Spleen (tissue), 11 donors: Measurements from ENCODE around the gene IZUMO4. TPM values are rescaled to one million over a fixed set of nuclear protein-coding genes. Genes with fewer than 3 reads are reported as not detected.

ENCODE experiments used
- DNase-seq: peaks from one replicate; pipeline ENCODE4 v3.0.0-alpha.2; 2020
- H3K27ac ChIP-seq, 8 donors: fragments of 200-600 bp; sonication (generic) in 7 of 8; 1 replicate in 4 of 8; 2 replicates in 4 of 8; pipeline versions ENCODE4 v1.5.0 to v1.8.0; 2016 to 2021; ENCODE audit warnings: inconsistent platforms in 4 of 8, mild to moderate bottlenecking in 4 of 8, moderate library complexity in 1 of 8
- H3K27me3 ChIP-seq, 7 donors: fragments of 200-600 bp; sonication (generic) in 6 of 7; replicated peaks in 1 of 7; 1 replicate in 4 of 7; 2 replicates in 3 of 7; pipeline versions ENCODE4 v1.5.0 to v1.8.0; 2016 to 2021; ENCODE audit warnings: inconsistent platforms in 3 of 7, mild to moderate bottlenecking in 1 of 7
- H3K36me3 ChIP-seq, 6 donors: fragments of 200-600 bp; sonication (generic) in 5 of 6; 1 replicate in 4 of 6; 2 replicates in 2 of 6; pipeline versions ENCODE4 v1.5.0 to v1.8.0; 2016 to 2021; ENCODE audit warnings: inconsistent platforms in 2 of 6
- H3K4me1 ChIP-seq, 6 donors: fragments of 200-600 bp; sonication (generic) in 5 of 6; 1 replicate in 3 of 6; 2 replicates in 3 of 6; pipeline versions ENCODE4 v1.5.0 to v1.8.0; 2016 to 2021; ENCODE audit warnings: inconsistent platforms in 3 of 6
- H3K4me3 ChIP-seq, 8 donors: fragments of 200-600 bp; sonication (generic) in 7 of 8; 1 replicate in 4 of 8; 2 replicates in 4 of 8; pipeline versions ENCODE4 v1.5.0 to v1.8.0; 2016 to 2021; ENCODE audit warnings: inconsistent platforms in 4 of 8, mild to moderate bottlenecking in 4 of 8, moderate library complexity in 2 of 8
- H3K9me3 ChIP-seq, 8 donors: fragments of 200-600 bp; sonication (generic) in 7 of 8; 1 replicate in 4 of 8; 2 replicates in 4 of 8; pipeline versions ENCODE4 v1.5.0 to v1.8.0; 2016 to 2021; ENCODE audit warnings: inconsistent platforms in 4 of 8
- CTCF ChIP-seq, 11 experiments: fragments of 200-600 bp in 7 of 11; fragments of 450-650 bp in 4 of 11; sonication (generic) in 4 of 11; IDR thresholded peaks in 8 of 11; conservative IDR thresholded peaks in 3 of 11; 1 replicate in 7 of 11; 2 replicates in 4 of 11; pipeline versions ENCODE4 v1.4.0 to v1.8.0; 2016 to 2021; ENCODE audit warnings: antibody characterized with exemption in 11 of 11, inconsistent platforms in 4 of 11, mild to moderate bottlenecking in 1 of 11
- POLR2A ChIP-seq, 3 donors: fragments of 450-650 bp; IDR thresholded peaks; one replicate each; pipeline ENCODE4 v1.5.1; 2017; ENCODE audit warnings: antibody characterized with exemption in 3 of 3, mild to moderate bottlenecking in 1 of 3
- POLR2AphosphoS5 ChIP-seq, 3 donors: sonication (generic); formaldehyde crosslinking; IDR thresholded peaks; one replicate each; pipeline ENCODE4 v1.5.1; 2017; ENCODE audit warnings: antibody characterized with exemption in 3 of 3
- WGBS, 5 donors: extraction: QIAGEN DNeasy Blood & Tissue Kit in 3 of 5; methylation state at CpG; one replicate each; pipeline versions ENCODE4 v1.1.5 to v1.1.7; 2013 to 2018; 5-methylcytosine and 5-hydroxymethylcytosine counted together
- intact Hi-C: fragments of 100-400 bp; cut with DNase I; formaldehyde crosslinking; loops from one replicate; pipeline ENCODE4 v1.15.0; 2023; ENCODE audit warnings: low total_unique reads
- polyA plus RNA-seq, 3 donors: library from polyadenylated mRNA; stranded (reverse); fragments of 200-250 nt; gene quantifications; one replicate each; pipeline ENCODE4 v1.2.1, GENCODE V29; 2013
- total RNA-seq, 7 donors: library from RNA; depleted of rRNA in 3 of 7; stranded (reverse); fragments of >200 nt in 3 of 7; fragmentation: NEBNext Ultra II Directional in 4 of 7; extraction: Animal tissue kit (Norgen Biotek cat#: 25700) in 4 of 7; gene quantifications; one replicate each; pipeline versions ENCODE4 v1.1.0 to v1.2.1, GENCODE V29; 2016 to 2021
- donor health status: healthy with polysubstance abuse.
- donor health status: DM: no; HTN: no; CAD: no; lungs with moderate emphysema.
- donor health status: DM: no; HTN: no; CAD: no.
- donor health status: Bipolar disorder and iron deficiency.
- donor health status: healthy.
- donor health status: DM: no; HTN: no; CAD: no.
- donor health status: DM: yes; HTN: yes; CAD: no.

Gene IZUMO4
- total and polyA plus RNA-seq, 10 donors, result 1.9 to 25.9 (median 5.7) TPM

- 68 to 79% (median 73%) methylated on average over 22 to 23 of the region's 23 CpGs for WGBS, 5 donors
- Histone ChIP-seq H3K4me3 (no peak overlapping the region), H3K36me3 (no peaks in the 10 kb centered on the region), H3K27me3 (no peaks in the 10 kb centered on the region), H3K9me3 (no peaks in the 10 kb centered on the region), H3K27ac (peak overlapping the region; percentile 55 to 100 (median 98)), H3K4me1 (peaks cover 67 to 96% (median 90%) of the 10 kb centered on the region in 6 donors)
- TF ChIP-seq CTCF (IDR thresholded peaks at IDR 0.05 in 8 of 11, conservative IDR thresholded peaks at IDR 0.05 in 3 of 11) (no peak), POLR2A (IDR thresholded peaks at IDR 0.05) (no peak), POLR2AphosphoS5 (IDR thresholded peaks at IDR 0.05) (no peak)
- DNase-seq, result peak; percentile 82
- intact Hi-C loops, result no loop called here
These were observed 38.9 kb upstream of the IZUMO4 start for GRCh38 chr19:2057484-2058469.

GRCh38 chr19:2058570-2059421, 37.9 kb upstream of the IZUMO4 start:
- intact Hi-C loops, result no loop called here
- Histone ChIP-seq H3K4me1 (peaks cover 66 to 96% (median 86%) of the 10 kb centered on the region in 6 donors), H3K27me3 (no peaks in the 10 kb centered on the region), H3K36me3 (no peaks in the 10 kb centered on the region), H3K27ac (peak overlapping the region; percentile 98 to 100 (median 98)), H3K9me3 (no peaks in the 10 kb centered on the region), H3K4me3 (no peak overlapping the region)
- WGBS, 5 donors, result 84 to 92% (median 90%) methylated on average over 23 to 27 of the region's 27 CpGs
- TF ChIP-seq POLR2A (IDR thresholded peaks at IDR 0.05) (no peak), CTCF (IDR thresholded peaks at IDR 0.05 in 8 of 11, conservative IDR thresholded peaks at IDR 0.05 in 3 of 11) (no peak), POLR2AphosphoS5 (IDR thresholded peaks at IDR 0.05) (no peak)
- DNase-seq, result no peak

GRCh38 chr19:2059422-2060201, 37.1 kb upstream of the IZUMO4 start:
- WGBS, 5 donors, result 56 to 78% (median 72%) methylated on average over 15 to 24 of the region's 24 CpGs
- Histone ChIP-seq H3K27me3 (no peaks in the 10 kb centered on the region), H3K27ac (peak overlapping the region; percentile 98 to 100 (median 98)), H3K9me3 (no peaks in the 10 kb centered on the region), H3K4me3 (peak overlapping the region in 6 of 8 donors; percentile 39 to 79 (median 64)), H3K4me1 (peaks cover 62 to 96% (median 82%) of the 10 kb centered on the region in 6 donors), H3K36me3 (no peaks in the 10 kb centered on the region)
- DNase-seq, result peak; percentile 85
- intact Hi-C loops, result no loop called here
- TF ChIP-seq POLR2AphosphoS5 (IDR thresholded peaks at IDR 0.05), result peak in 2 of 3 donors; percentile 48 to 58
- TF ChIP-seq CTCF (IDR thresholded peaks at IDR 0.05 in 8 of 11, conservative IDR thresholded peaks at IDR 0.05 in 3 of 11), result no peak
